Kidney (tissue), 14 donors: ENCODE results near the gene ETS1. TPM values are rescaled to one million over a fixed set of nuclear protein-coding genes. Genes with fewer than 3 reads are reported as not detected.

Source experiments
- DNase-seq, 5 donors: peaks; one replicate each; pipeline ENCODE4 v3.0.0-alpha.2; 2013 to 2020
- FAIRE-seq: peaks from 2 replicates; lab custom pipeline; 2012; peaks lifted over from hg19 to GRCh38; lab: Jason Lieb, UNC
- H3K27ac ChIP-seq, 2 donors: one replicate each; pipeline ENCODE4 v1.7.0; 2013; ENCODE audit warnings: low read depth in 2 of 2, low read length in 2 of 2, inconsistent platforms in 1 of 2
- H3K27me3 ChIP-seq: one replicate; pipeline ENCODE4 v1.7.1; 2013; ENCODE audit warnings: low read length, inconsistent platforms; ENCODE audit not compliant: control insufficient read depth, insufficient read depth
- H3K36me3 ChIP-seq, 3 donors: one replicate each; pipeline versions ENCODE4 v1.7.0 to v1.7.1; 2013; ENCODE audit warnings: low read length in 3 of 3, control low read depth in 1 of 3, inconsistent platforms in 1 of 3; ENCODE audit not compliant: insufficient read depth in 3 of 3, control insufficient read depth in 2 of 3
- H3K4me1 ChIP-seq, 3 donors: one replicate each; pipeline versions ENCODE4 v1.7.0 to v1.7.1; 2013; ENCODE audit warnings: low read length in 3 of 3, inconsistent platforms in 1 of 3, low read depth in 1 of 3; ENCODE audit not compliant: control insufficient read depth in 2 of 3, insufficient read depth in 2 of 3
- H3K4me3 ChIP-seq, 3 donors: one replicate each; pipeline versions ENCODE4 v1.7.0 to v1.8.1; 2013; ENCODE audit warnings: low read length in 3 of 3, control low read depth in 1 of 3, inconsistent platforms in 1 of 3
- H3K9ac ChIP-seq, 3 donors: one replicate each; pipeline versions ENCODE4 v1.7.0 to v1.7.1; 2013; ENCODE audit warnings: low read length in 3 of 3, control low read depth in 1 of 3, inconsistent platforms in 1 of 3
- H3K9me3 ChIP-seq, 3 donors: one replicate each; pipeline versions ENCODE4 v1.7.0 to v1.7.1; 2013; ENCODE audit warnings: low read length in 3 of 3, control low read depth in 1 of 3, inconsistent platforms in 1 of 3; ENCODE audit not compliant: control insufficient read depth in 2 of 3, insufficient read depth in 1 of 3
- intact Hi-C: fragments of 100-400 bp; cut with DNase I; formaldehyde crosslinking; loops from one replicate; pipeline ENCODE4 v1.11.1; 2022
- polyA plus RNA-seq: library from polyadenylated mRNA; stranded (reverse); fragments of 350-450 nt; fragmentation: Illumina TruSeq; extraction: RNeasy Lipid Tissue Mini Kit (QIAGEN cat#74804); gene quantifications from one replicate; pipeline ENCODE4 v1.2.3, GENCODE V29; 2014; ENCODE audit warnings: low read depth, low replicate concordance; ENCODE audit not compliant: insufficient read depth
- total RNA-seq: library from RNA; stranded (reverse); fragmentation: NEBNext Ultra II Directional; extraction: Animal tissue kit (Norgen Biotek cat#: 25700); gene quantifications from one replicate; pipeline ENCODE4 v1.2.1, GENCODE V29; 2021
- TF ChIP-seq, protein P1 (sequence below): IDR thresholded peaks from 3 replicates; pipeline ENCODE4 v1.5.1; 2012; ENCODE audit warnings: mild to moderate bottlenecking, moderate library complexity, borderline replicate concordance; ENCODE audit not compliant: insufficient read depth; ENCODE audit errors: extremely low read depth
- donor health status: control.
- donor health status: control.
- donor health status: control.
- donor health status: control.
- donor health status: control.
- donor health status: DM: yes; HTN: yes; CAD: no.
- donor health status: Normal renal cell carcinoma (clear cell type).

Gene ETS1
- total and polyA plus RNA-seq, 2 donors from 2014 or later = 23.5 to 124 TPM

DNA sequence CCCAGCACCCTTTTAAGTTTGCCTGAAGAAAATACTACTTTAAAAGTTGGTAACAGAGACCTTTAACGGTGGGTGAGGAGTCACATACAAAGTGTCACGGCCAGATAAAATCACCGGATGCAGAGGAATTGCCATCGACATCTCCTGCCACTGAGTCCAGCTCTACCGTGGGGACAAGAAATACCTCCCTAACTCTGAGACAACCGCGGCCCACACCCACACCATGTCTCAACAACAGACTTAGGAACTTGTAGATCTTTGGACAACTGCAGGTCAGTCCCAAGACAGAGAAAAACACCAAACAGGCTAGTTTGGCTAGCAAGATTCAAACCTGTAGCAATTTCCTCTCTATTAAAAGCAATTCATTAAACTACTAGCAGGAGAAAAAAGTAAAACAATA, 669 bp downstream of the ETS1 start:
- Histone ChIP-seq H3K4me3 (peak overlapping the region in 2 of 3 donors; percentile 49 to 51), H3K36me3 (no peaks in the 10 kb centered on the region), H3K4me1 (peaks cover 0 to 4% (median 0%) of the 10 kb centered on the region in 3 donors), H3K27ac (peak overlapping the region in 1 of 2 donors; percentile 41), H3K9ac (peak overlapping the region in 2 of 3 donors; percentile 3 to 28), H3K9me3 (no peaks in the 10 kb centered on the region), H3K27me3 (no peaks in the 10 kb centered on the region)
- TF ChIP-seq, protein P1, sequence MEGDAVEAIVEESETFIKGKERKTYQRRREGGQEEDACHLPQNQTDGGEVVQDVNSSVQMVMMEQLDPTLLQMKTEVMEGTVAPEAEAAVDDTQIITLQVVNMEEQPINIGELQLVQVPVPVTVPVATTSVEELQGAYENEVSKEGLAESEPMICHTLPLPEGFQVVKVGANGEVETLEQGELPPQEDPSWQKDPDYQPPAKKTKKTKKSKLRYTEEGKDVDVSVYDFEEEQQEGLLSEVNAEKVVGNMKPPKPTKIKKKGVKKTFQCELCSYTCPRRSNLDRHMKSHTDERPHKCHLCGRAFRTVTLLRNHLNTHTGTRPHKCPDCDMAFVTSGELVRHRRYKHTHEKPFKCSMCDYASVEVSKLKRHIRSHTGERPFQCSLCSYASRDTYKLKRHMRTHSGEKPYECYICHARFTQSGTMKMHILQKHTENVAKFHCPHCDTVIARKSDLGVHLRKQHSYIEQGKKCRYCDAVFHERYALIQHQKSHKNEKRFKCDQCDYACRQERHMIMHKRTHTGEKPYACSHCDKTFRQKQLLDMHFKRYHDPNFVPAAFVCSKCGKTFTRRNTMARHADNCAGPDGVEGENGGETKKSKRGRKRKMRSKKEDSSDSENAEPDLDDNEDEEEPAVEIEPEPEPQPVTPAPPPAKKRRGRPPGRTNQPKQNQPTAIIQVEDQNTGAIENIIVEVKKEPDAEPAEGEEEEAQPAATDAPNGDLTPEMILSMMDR = no peak
- intact Hi-C loops = no loop called here
- DNase-seq (no peak), FAIRE-seq (no peak)

DNA sequence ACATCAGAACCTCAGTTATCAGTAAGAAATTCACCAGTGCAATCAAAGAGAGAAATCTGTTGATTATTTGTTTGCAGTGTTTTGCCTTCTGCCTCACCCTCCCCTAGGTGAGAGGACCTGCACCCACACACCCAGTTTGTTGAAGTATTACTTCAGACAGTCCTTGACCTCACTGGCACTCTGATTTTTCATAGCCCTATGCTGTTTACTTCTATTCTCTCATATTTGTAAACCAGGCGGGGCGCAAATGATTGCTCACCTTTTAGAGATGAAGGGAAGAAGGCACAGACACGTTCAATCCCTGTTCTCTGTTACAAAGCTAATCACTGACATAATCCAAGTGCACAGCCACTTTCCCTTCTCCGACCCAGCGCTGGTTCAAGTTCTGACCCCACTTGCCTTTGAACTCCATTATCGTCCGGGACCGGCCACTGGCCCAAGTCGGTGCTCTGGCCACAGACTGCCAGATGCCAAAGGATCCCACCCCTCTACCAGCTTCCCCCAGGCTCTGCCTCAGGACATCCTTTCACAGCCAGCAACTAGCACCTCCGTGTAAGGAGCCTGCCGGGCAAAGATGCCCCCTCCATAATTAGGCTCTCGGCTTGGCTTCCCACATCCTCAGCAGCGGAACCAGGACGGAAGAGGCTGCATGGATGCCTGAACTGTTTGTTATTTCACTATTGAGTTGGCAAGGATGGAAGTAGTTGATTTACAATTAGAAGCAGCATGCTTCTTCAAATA, 1.7 kb downstream of the ETS1 start:
- peak overlapping the region; percentile 9 to 49 (median 18) for H3K4me3 ChIP-seq

DNA sequence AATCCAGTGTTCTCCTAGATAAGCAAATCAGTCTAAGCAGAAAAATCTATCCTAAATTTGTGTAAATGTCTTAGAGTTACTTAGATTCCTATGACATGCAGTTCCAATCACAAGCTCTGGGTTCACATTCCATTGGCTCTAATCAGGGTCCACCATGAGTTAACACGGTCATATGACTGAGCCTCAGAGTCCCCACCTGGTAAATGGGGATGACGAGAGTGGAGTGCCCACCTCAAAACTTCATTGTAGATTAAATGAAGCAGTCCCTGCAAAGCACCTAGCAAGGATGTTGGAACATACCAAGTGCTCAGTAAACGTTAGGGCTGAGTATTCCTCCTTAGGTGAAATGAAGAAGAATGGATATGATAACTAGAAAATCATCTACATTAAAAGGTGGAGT, 3.1 kb downstream of the ETS1 start:
- Histone ChIP-seq H3K36me3 (no peaks in the 10 kb centered on the region), H3K4me1 (peaks cover 0 to 4% (median 0%) of the 10 kb centered on the region in 3 donors)

More for the DNA sequence above, 1.7 kb downstream of the ETS1 start:
- TF ChIP-seq, protein P1 = no peak
- no peak for DNase-seq
- peak overlapping the region in 1 of 2 donors; percentile 38 for H3K27ac ChIP-seq
- intact Hi-C loops = no loop called here
- FAIRE-seq = no peak
- H3K9me3 ChIP-seq = no peaks in the 10 kb centered on the region
- peak overlapping the region in 1 of 3 donors; percentile 13 for H3K9ac ChIP-seq
- H3K27me3 ChIP-seq = no peaks in the 10 kb centered on the region
- H3K4me1 ChIP-seq = peaks cover 0 to 4% (median 0%) of the 10 kb centered on the region in 3 donors
- H3K36me3 ChIP-seq = no peaks in the 10 kb centered on the region

More for the DNA sequence above, 3.1 kb downstream of the ETS1 start:
- no peaks in the 10 kb centered on the region for H3K9me3 ChIP-seq
- intact Hi-C loops = no loop called here
- DNase-seq (no peak), FAIRE-seq (no peak)
- H3K27me3 ChIP-seq = no peaks in the 10 kb centered on the region
- no peak overlapping the region for H3K9ac ChIP-seq
- TF ChIP-seq, protein P1 = no peak
- H3K27ac ChIP-seq = peak overlapping the region in 1 of 2 donors; percentile 5
- no peak overlapping the region for H3K4me3 ChIP-seq
